Ovary (tissue), 9 donors: Measurements from ENCODE around the gene KCNH5. TPM values are rescaled to one million over a fixed set of nuclear protein-coding genes. Genes with fewer than 3 reads are reported as not detected.

Experiments
- DNase-seq, 5 donors: peaks; one replicate each; pipeline ENCODE4 v3.0.0-alpha.2; 2019 to 2020
- H3K27ac ChIP-seq, 2 donors: fragments of 200-600 bp; one replicate each; pipeline versions ENCODE4 v1.5.1 to v1.8.0; 2019 to 2022
- H3K27me3 ChIP-seq: fragments of 200-600 bp; one replicate; pipeline ENCODE4 v1.8.0; 2022
- H3K36me3 ChIP-seq: fragments of 200-600 bp; sonication (generic); one replicate; pipeline ENCODE4 v1.5.1; 2019
- H3K4me1 ChIP-seq: one replicate; pipeline ENCODE4 v1.8.1; 2013; ENCODE audit warnings: mild to moderate bottlenecking, moderate library complexity; ENCODE audit not compliant: insufficient read depth
- H3K4me3 ChIP-seq: fragments of 200-600 bp; sonication (generic); one replicate; pipeline ENCODE4 v1.5.1; 2017
- H3K9me3 ChIP-seq, 2 donors: fragments of 200-600 bp in 1 of 2; sonication (generic) in 1 of 2; one replicate each; pipeline versions ENCODE4 v1.5.1 to v1.8.1; 2013 to 2019; ENCODE audit warnings: mild to moderate bottlenecking in 1 of 2, moderate library complexity in 1 of 2
- EP300 ChIP-seq: sonication (generic); formaldehyde crosslinking; IDR thresholded peaks from one replicate; pipeline ENCODE4 v1.6.1; 2017; ENCODE audit warnings: antibody characterized with exemption
- POLR2A ChIP-seq: fragments of 450-650 bp; IDR thresholded peaks from one replicate; pipeline ENCODE4 v1.6.1; 2017; ENCODE audit warnings: antibody characterized with exemption, mild to moderate bottlenecking, moderate library complexity
- WGBS, 3 donors: extraction: QIAGEN DNeasy Blood & Tissue Kit in 1 of 3; methylation state at CpG; one replicate each; pipeline versions ENCODE4 v1.1.5 to v1.1.7; 2013 to 2017; 5-methylcytosine and 5-hydroxymethylcytosine counted together
- intact Hi-C, 4 donors: fragments of 100-400 bp; cut with DNase I; formaldehyde crosslinking; loops; one replicate each; pipeline versions ENCODE4 v1.11.0 to v1.15.1; 2022 to 2023
- polyA plus RNA-seq, 2 donors: library from polyadenylated mRNA; stranded (reverse); fragments of 200-250 nt in 1 of 2; fragments of 350-450 nt in 1 of 2; fragmentation: Illumina TruSeq in 1 of 2; extraction: RNeasy Lipid Tissue Mini Kit (QIAGEN cat#74804) in 1 of 2; gene quantifications; one replicate each; pipeline ENCODE4 v1.2.3, GENCODE V29; 2013 to 2014
- total RNA-seq, 7 donors: library from RNA; depleted of rRNA in 2 of 7; stranded (reverse); fragments of >200 nt in 2 of 7; fragmentation: NEBNext Ultra II Directional in 3 of 7; extraction: Animal tissue kit (Norgen Biotek cat#: 25700) in 3 of 7; gene quantifications; one replicate each; pipeline versions ENCODE4 v1.1.0 to v1.2.4, GENCODE V29; 2016 to 2023
- TF ChIP-seq, protein P1 (sequence below), 3 donors: fragments of 450-650 bp in 2 of 3; fragments of 200-600 bp in 1 of 3; IDR thresholded peaks; one replicate each; pipeline versions ENCODE4 v1.5.1 to v1.8.0; 2016 to 2022; ENCODE audit warnings: antibody characterized with exemption in 3 of 3, mild to moderate bottlenecking in 1 of 3
- donor health status: DM: no; HTN: no; CAD: no; lungs with moderate emphysema.
- donor health status: DM: no; HTN: no; CAD: no.
- donor health status: Bipolar disorder and iron deficiency.
- donor health status: DM: yes; HTN: yes; CAD: no.
- donor health status: DM: no; HTN: no; CAD: no.
- donor health status: DM: yes; HTN: yes; CAD: no.

The KCNH5 gene
- total and polyA plus RNA-seq, 9 donors = 0.05 TPM; not detected in 7

DNA sequence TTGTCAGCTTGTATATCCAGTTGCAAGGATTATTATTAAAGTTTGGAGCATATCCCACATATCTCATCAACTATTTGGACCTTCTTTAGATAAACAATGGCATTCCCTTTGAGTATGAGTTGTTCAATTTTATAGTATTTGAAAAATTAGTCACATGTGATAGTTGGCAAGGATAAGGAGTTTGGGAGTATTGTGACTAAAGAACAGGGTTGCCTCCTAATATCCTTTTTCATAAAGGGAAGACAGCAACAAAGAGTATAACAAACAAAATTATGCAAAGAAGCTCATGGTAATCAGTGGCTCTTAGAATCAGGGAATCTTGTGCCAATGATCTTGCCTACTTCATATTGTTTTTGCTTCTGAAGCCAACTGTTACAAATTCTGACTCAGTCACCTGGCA lies 31.2 kb upstream of the KCNH5 start:
- H3K27ac ChIP-seq = no peak overlapping the region
- H3K9me3 ChIP-seq = no peaks in the 10 kb centered on the region
- no peaks in the 10 kb centered on the region for H3K27me3 ChIP-seq
- no peak for TF ChIP-seq EP300
- TF ChIP-seq, protein P1, sequence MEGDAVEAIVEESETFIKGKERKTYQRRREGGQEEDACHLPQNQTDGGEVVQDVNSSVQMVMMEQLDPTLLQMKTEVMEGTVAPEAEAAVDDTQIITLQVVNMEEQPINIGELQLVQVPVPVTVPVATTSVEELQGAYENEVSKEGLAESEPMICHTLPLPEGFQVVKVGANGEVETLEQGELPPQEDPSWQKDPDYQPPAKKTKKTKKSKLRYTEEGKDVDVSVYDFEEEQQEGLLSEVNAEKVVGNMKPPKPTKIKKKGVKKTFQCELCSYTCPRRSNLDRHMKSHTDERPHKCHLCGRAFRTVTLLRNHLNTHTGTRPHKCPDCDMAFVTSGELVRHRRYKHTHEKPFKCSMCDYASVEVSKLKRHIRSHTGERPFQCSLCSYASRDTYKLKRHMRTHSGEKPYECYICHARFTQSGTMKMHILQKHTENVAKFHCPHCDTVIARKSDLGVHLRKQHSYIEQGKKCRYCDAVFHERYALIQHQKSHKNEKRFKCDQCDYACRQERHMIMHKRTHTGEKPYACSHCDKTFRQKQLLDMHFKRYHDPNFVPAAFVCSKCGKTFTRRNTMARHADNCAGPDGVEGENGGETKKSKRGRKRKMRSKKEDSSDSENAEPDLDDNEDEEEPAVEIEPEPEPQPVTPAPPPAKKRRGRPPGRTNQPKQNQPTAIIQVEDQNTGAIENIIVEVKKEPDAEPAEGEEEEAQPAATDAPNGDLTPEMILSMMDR (IDR thresholded peaks at IDR 0.05) = no peak
- TF ChIP-seq POLR2A = no peak
- intact Hi-C loops = no loop called here
- no peak overlapping the region for H3K4me3 ChIP-seq
- DNase-seq = no peak
- no peaks in the 10 kb centered on the region for H3K36me3 ChIP-seq
- H3K4me1 ChIP-seq = no peaks in the 10 kb centered on the region

DNA sequence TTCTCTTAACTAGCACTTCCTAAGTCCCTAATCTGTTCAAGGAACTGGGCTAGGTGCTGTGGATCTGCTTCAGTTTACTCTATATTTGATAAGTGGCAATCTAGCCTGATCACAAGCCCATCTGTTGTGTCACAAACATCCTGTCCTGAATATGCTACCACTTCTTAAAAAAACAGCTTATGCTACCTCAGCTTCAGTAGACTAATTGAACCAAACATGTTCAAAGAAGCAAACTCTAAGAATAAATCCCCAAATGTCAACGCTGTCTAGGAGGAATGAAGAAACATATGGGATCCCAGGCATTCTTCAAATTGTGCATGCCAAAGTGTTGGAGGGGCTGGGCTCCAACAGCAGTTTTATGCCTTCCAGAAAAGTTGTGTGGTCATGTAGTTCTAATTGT lies 10.4 kb upstream of the KCNH5 start:
- no peak for DNase-seq
- Histone ChIP-seq H3K27me3 (no peaks in the 10 kb centered on the region), H3K27ac (no peak overlapping the region), H3K9me3 (no peaks in the 10 kb centered on the region), H3K4me3 (no peak overlapping the region), H3K4me1 (no peaks in the 10 kb centered on the region), H3K36me3 (no peaks in the 10 kb centered on the region)
- 59 to 73% (median 67%) methylated on average over 1 of the region's 1 CpG for WGBS, 3 donors
- intact Hi-C loops = no loop called here
- no peak for TF ChIP-seq POLR2A

DNA sequence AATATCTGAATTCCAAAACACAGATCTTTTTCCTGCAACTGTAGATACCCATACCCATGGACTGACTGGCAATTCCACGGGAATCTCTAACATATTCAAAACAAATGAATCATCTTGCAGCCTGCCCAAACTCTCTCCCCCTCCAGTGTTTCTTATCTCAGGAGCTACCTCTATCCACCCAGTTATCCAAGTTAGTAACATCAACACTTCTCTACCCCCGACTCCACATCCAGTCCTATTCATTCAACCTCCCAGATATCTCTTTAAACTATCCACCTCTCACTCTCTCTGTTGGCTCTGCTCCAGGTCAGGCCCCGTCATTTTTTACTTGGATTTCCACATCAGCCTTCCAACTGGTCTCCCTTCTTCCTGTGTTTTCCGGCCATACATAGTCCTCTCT lies 6.7 kb upstream of the KCNH5 start:
- H3K4me1 ChIP-seq = no peaks in the 10 kb centered on the region
- TF ChIP-seq, protein P1 (IDR thresholded peaks at IDR 0.05) = no peak
- no peak for TF ChIP-seq EP300
- no peak for TF ChIP-seq POLR2A
- no peak overlapping the region for H3K27ac ChIP-seq
- no peak for DNase-seq
- H3K36me3 ChIP-seq = no peaks in the 10 kb centered on the region
- H3K9me3 ChIP-seq = no peaks in the 10 kb centered on the region
- intact Hi-C loops = no loop called here
- H3K4me3 ChIP-seq = no peak overlapping the region
- H3K27me3 ChIP-seq = no peaks in the 10 kb centered on the region
- 28 to 40% (median 33%) methylated on average over 4 of the region's 4 CpGs for WGBS, 3 donors

DNA sequence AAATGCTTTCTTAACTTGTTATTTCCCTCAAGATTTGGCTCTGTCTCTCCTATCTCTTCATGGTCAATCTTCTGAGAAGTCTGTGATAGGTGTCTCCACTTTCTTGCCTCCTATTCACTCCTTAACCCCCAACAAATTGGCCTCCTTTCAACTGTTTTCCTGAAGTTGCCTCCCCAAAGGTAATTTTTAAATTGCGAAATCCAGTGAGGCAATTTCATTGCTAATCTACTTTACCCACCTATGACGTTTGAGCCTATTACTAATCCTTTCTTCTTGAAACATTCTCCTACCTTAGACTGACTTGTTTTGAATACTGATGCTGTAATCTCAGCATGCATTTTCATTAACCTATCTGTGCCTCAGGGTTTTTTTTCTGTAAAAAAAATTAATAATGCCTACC lies 6.0 kb upstream of the KCNH5 start:
- Histone ChIP-seq H3K4me3 (no peak overlapping the region), H3K27me3 (no peaks in the 10 kb centered on the region), H3K27ac (no peak overlapping the region), H3K4me1 (peaks cover under 1% of the 10 kb centered on the region), H3K9me3 (no peaks in the 10 kb centered on the region), H3K36me3 (no peaks in the 10 kb centered on the region)
- intact Hi-C loops = no loop called here
- 72 to 85% (median 75%) methylated on average over 2 of the region's 2 CpGs for WGBS, 3 donors
- DNase-seq = no peak
- TF ChIP-seq POLR2A = no peak
- TF ChIP-seq, protein P1 (IDR thresholded peaks at IDR 0.05) = no peak
- TF ChIP-seq EP300 = no peak

DNA sequence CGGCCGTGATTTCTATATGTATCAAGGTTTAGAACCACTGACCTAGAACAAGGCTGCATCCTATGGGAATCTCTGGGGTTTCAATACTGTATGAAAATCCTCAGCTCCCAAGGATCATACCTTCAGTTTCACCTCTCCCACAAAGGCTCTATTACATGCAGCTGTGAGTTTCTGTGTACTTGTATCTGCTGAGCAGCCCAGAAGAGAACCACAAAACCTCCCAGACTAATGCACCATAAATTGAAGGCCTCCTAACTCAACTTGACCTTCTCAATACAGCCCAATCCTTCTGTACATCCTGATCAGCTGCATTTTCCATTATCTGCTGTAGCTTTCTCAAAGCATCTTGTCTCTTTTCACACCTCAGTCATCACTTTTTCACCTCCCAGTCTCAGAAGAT lies 5.4 kb upstream of the KCNH5 start:
- DNase-seq = no peak
- Histone ChIP-seq H3K36me3 (no peaks in the 10 kb centered on the region), H3K4me3 (no peak overlapping the region), H3K4me1 (peaks cover 1% of the 10 kb centered on the region), H3K9me3 (no peaks in the 10 kb centered on the region), H3K27me3 (no peaks in the 10 kb centered on the region), H3K27ac (no peak overlapping the region)
- TF ChIP-seq EP300 = no peak
- TF ChIP-seq POLR2A = no peak
- TF ChIP-seq, protein P1 (IDR thresholded peaks at IDR 0.05) = no peak
- intact Hi-C loops = no loop called here
- 92 to 94% (median 93%) methylated on average over 2 of the region's 2 CpGs for WGBS, 3 donors
